GM12878 (cell line): ENCODE data around the gene ZIC1.

Experiments used
- EP300 ChIP-seq, 2 experiments: fragments of 150-350 bp in 1 of 2; IDR thresholded peaks; 2 replicates each; pipeline ENCODE4 v1.6.1; 2011 to 2012; ENCODE audit warnings: low read depth in 2 of 2, low read length in 2 of 2, borderline replicate concordance in 1 of 2, improper control_type of control experiment in 1 of 2, inconsistent platforms in 1 of 2; ENCODE audit not compliant: control insufficient read depth in 1 of 2
- JUND ChIP-seq: IDR thresholded peaks from 2 replicates; pipeline ENCODE4 v1.6.1; 2012; ENCODE audit warnings: low read depth, mild to moderate bottlenecking, low read length, improper control_type of control experiment, moderate library complexity
- TF ChIP-seq, protein P1 (sequence below), 3 experiments: IDR thresholded peaks in 2 of 3; conservative IDR thresholded peaks in 1 of 3; 2 replicates each; pipeline ENCODE4 v1.5.1; 2011; ENCODE audit warnings: low read depth in 3 of 3, low read length in 3 of 3, mild to moderate bottlenecking in 3 of 3, control low read depth in 2 of 3, moderate library complexity in 2 of 3, inconsistent platforms in 1 of 3, mixed read lengths in 1 of 3; ENCODE audit not compliant: control insufficient read depth in 2 of 3, insufficient read depth in 1 of 3; ENCODE audit errors: extremely low read depth in 1 of 3

DNA sequence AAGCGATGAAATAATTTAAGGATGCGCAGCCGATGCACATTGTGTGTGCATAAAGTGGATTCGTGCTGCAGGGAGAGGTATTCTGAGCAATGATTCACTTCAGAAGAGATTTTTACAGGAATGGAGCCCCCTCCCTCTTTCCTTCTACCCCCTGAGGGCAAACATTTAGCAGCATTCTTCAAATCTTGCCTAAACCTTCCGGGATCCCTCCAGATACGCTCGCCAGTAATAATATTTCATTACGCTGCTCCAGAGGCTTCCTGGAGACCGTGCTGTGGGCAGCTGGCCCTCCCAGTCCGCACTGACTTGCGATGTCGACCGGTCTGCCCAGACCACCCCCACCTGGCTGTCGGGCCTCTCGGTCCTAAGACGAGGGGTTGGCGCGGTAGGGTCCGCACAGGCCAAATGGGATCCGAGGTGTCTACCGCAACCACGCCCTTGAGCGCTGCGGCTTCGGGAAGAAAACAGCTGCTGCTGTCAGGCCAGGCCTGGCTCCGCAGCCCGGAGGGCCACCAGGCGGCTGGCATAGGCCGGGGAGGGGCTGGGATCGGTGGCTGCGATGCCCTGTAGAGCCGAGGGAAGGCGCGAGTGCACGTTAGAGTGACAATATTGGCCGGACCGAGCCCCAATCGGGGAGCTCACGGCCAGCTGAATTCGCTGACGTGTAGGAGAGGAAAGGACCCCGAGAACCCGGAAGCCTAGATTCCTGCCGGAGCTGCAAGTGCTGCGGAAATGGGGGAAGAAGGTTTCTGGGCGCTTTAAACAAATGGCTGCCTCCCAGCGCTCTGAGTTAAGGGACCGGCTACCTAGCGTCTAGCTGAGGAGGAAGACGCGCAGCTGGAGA is 17.2 kb upstream of the ZIC1 start:
- TF ChIP-seq EP300 (IDR thresholded peaks at IDR 0.05; ENCODE audit: borderline replicate concordance in 1 of 2, control insufficient read depth in 1 of 2, low read depth in 2 of 2, low read length in 2 of 2) (no peak), JUND (no peak)
- TF ChIP-seq, protein P1, sequence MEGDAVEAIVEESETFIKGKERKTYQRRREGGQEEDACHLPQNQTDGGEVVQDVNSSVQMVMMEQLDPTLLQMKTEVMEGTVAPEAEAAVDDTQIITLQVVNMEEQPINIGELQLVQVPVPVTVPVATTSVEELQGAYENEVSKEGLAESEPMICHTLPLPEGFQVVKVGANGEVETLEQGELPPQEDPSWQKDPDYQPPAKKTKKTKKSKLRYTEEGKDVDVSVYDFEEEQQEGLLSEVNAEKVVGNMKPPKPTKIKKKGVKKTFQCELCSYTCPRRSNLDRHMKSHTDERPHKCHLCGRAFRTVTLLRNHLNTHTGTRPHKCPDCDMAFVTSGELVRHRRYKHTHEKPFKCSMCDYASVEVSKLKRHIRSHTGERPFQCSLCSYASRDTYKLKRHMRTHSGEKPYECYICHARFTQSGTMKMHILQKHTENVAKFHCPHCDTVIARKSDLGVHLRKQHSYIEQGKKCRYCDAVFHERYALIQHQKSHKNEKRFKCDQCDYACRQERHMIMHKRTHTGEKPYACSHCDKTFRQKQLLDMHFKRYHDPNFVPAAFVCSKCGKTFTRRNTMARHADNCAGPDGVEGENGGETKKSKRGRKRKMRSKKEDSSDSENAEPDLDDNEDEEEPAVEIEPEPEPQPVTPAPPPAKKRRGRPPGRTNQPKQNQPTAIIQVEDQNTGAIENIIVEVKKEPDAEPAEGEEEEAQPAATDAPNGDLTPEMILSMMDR (IDR thresholded peaks at IDR 0.05 in 2 of 3, conservative IDR thresholded peaks at IDR 0.05 in 1 of 3; ENCODE audit: control insufficient read depth in 2 of 3, extremely low read depth in 1 of 3, insufficient read depth in 1 of 3, low read depth in 3 of 3, low read length in 3 of 3): no peak
